ENCODE results near the gene EEF1AKMT3.

EEF1AKMT3 gene

DNA sequence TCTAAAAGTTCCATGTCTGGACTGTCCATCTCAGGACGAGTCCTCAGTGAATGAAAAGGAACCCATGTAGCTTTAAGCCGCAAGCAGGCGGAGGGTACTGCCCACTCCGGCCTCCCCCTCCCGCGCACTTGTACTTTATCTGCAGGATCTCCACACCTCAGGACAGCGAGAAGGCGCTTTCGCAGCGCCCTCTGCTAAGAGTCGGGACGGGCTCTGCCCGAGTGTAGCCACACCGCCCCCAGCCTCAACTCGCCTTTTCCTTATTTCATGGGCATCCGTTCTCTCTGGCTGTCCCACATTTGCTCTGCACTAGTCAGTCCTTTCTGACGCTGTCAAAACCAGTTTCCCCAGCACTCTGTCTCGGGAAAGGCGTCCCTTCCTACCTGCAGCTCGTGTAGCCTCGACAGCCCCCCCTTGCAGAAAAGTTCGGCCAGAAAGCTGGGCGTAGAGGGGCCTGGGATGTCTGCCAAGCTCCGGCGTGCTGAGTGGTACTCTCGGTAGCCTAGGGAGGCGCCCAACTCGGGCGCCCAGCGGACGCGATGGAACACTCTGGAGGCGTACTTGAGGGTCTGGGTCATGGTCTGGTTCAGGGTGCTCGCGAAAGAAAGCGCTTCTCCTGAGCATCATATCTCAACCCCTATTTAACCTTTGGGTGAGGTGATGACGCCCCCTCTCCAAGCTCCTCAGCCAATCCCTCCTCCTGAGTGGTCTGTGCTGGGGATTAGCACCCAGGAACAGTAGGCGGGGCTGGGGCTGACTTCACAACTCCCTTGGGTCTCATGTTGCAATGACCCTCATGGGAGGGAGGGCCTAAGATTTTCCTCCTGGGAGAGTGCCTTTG is 5.7 kb upstream of the EEF1AKMT3 start, which contains the start of gene CYP27B1:
Gene CYP27B1, minus strand, starts transcription at position 615 of the 841 bp plus-strand sequence. Its CDS starts 37 bp downstream, at position 578.
- peak in 1 of 2 donors; percentile 70 for DNase-seq
- H3K4me1 ChIP-seq: peaks cover 0 to 43% (median 38%) of the 10 kb centered on the region in 4 donors
- no peaks in the 10 kb centered on the region for H3K9me3 ChIP-seq
- TF ChIP-seq, protein P1, sequence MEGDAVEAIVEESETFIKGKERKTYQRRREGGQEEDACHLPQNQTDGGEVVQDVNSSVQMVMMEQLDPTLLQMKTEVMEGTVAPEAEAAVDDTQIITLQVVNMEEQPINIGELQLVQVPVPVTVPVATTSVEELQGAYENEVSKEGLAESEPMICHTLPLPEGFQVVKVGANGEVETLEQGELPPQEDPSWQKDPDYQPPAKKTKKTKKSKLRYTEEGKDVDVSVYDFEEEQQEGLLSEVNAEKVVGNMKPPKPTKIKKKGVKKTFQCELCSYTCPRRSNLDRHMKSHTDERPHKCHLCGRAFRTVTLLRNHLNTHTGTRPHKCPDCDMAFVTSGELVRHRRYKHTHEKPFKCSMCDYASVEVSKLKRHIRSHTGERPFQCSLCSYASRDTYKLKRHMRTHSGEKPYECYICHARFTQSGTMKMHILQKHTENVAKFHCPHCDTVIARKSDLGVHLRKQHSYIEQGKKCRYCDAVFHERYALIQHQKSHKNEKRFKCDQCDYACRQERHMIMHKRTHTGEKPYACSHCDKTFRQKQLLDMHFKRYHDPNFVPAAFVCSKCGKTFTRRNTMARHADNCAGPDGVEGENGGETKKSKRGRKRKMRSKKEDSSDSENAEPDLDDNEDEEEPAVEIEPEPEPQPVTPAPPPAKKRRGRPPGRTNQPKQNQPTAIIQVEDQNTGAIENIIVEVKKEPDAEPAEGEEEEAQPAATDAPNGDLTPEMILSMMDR (IDR thresholded peaks at IDR 0.05): no peak
- peaks cover 0 to 45% of the 10 kb centered on the region in 2 donors for H3K27me3 ChIP-seq
- H3K4me3 ChIP-seq: peak within 1 kb of the TSS; percentile 26 to 50
- H3K27ac ChIP-seq: no peak within 1 kb of the TSS
- peaks cover 0 to 17% (median 12%) of the 10 kb centered on the region in 3 donors for H3K36me3 ChIP-seq
- intact Hi-C loops (cut with DNase I; ENCODE audit: low total_unique reads): no loop called here

DNA sequence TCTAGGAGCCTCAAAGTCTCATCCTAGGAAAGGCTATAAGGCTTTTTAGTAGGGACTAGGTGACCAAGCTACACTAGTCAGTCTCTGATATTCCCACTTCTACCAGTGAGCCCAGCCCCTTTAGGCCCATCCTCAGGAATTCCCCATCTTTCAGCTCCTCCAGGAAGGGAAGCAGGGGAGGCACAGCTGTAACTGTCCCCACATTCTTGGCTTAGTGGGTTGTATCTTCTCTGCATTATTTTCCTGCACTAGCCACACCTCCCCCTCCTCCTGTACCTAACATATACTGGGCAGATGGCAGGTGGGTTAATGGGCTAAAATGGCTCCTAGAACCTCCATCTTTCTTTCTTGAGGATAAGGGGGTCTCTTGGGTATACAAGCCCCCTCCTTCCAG is 5.1 kb upstream of the EEF1AKMT3 start:
- intact Hi-C loops (cut with DNase I; ENCODE audit: low total_unique reads): no loop called here
- Histone ChIP-seq H3K9me3 (no peaks in the 10 kb centered on the region), H3K4me1 (peaks cover 0 to 44% (median 39%) of the 10 kb centered on the region in 4 donors), H3K27me3 (peaks cover 0 to 39% of the 10 kb centered on the region in 2 donors), H3K27ac (no peak overlapping the region), H3K36me3 (peaks cover 0 to 17% (median 12%) of the 10 kb centered on the region in 3 donors), H3K4me3 (peak overlapping the region in 1 of 2 donors; percentile 50)
- no peak for DNase-seq
- TF ChIP-seq, protein P1 (IDR thresholded peaks at IDR 0.05): no peak

DNA sequence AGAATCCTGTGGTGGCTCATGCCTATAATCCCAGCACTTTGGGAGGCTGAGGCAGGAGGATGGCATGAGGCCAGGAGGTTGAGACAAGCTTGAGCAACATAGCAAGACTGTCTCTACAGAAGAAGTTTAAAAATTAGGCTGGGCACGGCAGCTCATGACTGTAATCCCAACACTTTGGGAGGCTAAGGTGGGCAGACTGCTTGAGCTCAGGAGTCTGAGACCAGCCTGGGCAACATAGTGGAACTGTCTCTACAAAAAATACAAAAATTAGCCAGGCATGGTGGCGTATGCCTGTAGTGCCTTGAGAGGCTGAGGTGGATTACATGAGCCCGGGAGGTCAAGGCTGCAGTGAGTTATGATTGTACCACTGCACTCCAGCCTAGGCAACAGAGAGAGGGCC is 4.5 kb upstream of the EEF1AKMT3 start:
- intact Hi-C loops (cut with DNase I; ENCODE audit: low total_unique reads): no loop called here
- Histone ChIP-seq H3K27ac (no peak overlapping the region), H3K9me3 (no peaks in the 10 kb centered on the region), H3K27me3 (peaks cover 0 to 33% of the 10 kb centered on the region in 2 donors), H3K4me1 (peaks cover 0 to 44% (median 39%) of the 10 kb centered on the region in 4 donors), H3K4me3 (no peak overlapping the region), H3K36me3 (peaks cover 0 to 17% (median 12%) of the 10 kb centered on the region in 3 donors)
- DNase-seq: peak in 1 of 2 donors; percentile 42
- TF ChIP-seq, protein P1 (IDR thresholded peaks at IDR 0.05): no peak

DNA sequence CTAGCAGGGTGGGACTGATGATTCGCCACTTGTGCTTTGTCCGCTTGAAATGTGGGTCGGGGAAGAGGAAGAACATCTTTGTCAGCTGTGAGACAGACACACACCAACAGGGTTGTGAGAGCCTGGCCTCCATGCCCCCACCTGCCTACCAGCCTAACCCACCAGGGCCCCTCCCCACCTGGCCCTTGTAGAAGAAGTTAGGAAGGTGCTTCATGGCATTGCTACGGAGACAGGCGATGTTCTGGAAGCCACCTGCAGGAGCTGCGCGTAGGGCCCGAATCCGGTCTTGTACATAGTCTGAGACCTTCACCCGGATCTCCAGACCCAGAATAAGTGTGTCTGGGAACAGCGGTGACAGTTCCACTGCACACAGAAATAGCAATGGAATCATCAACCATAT is 2.8 kb upstream of the EEF1AKMT3 start:
- intact Hi-C loops (cut with DNase I; ENCODE audit: low total_unique reads): no loop called here
- Histone ChIP-seq H3K27me3 (peaks cover 0 to 16% of the 10 kb centered on the region in 2 donors), H3K4me3 (no peak overlapping the region), H3K4me1 (peaks cover 0 to 50% (median 43%) of the 10 kb centered on the region in 4 donors), H3K36me3 (peaks cover 0 to 17% (median 12%) of the 10 kb centered on the region in 3 donors), H3K27ac (no peak overlapping the region), H3K9me3 (no peaks in the 10 kb centered on the region)
- DNase-seq: no peak
- TF ChIP-seq, protein P1 (IDR thresholded peaks at IDR 0.05): no peak

DNA sequence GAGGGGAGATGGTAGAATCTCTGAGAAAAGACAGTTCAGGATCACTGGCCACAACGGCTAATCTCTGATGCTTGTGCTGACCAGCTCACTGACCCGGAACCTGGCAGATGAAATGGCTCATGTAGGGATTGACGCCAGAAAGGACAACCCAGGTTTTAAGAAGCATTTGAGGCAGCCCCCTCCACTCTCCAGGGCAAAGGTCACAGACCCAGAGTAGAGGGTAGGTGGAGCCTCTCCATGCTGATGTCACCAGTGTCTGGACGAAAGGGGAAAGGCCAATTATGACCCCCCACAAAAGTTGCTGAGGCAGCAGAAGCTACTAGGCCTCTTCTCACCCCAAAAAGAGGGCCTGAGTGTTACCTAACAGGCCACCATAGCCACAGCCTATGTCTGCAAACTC is 1.7 kb upstream of the EEF1AKMT3 start:
- Histone ChIP-seq H3K4me3 (no peak overlapping the region), H3K36me3 (peaks cover 0 to 23% (median 12%) of the 10 kb centered on the region in 3 donors), H3K9me3 (no peaks in the 10 kb centered on the region), H3K4me1 (peaks cover 0 to 38% (median 32%) of the 10 kb centered on the region in 4 donors), H3K27me3 (peaks cover 0 to 5% of the 10 kb centered on the region in 2 donors), H3K27ac (peak overlapping the region in 1 of 2 donors; percentile 91)
- intact Hi-C loops (cut with DNase I; ENCODE audit: low total_unique reads): no loop called here
- TF ChIP-seq, protein P1 (IDR thresholded peaks at IDR 0.05): no peak
- DNase-seq: peak in 1 of 2 donors; percentile 46
